Measurements from ENCODE around the gene CCDC149. TPM values are rescaled to one million over a fixed set of nuclear protein-coding genes. Genes with fewer than 3 reads are reported as not detected.

The CCDC149 gene
- total RNA-seq, 2 experiments from 2014 or later, result 0.25 to 0.69 TPM

- H3K9me3 ChIP-seq (ENCODE audit: control insufficient read depth in 1 of 2, insufficient read depth in 1 of 2, low read length in 2 of 2), result peaks cover 0 to 5% of the 10 kb centered on the region in 2 experiments
- Mint-ChIP-seq H3K27ac (no peak overlapping the region), H3K9me3 (no peaks in the 10 kb centered on the region), H3K27me3 (peaks cover 12% of the 10 kb centered on the region), H3K4me1 (ENCODE audit: low read depth) (no peaks in the 10 kb centered on the region), H3K4me3 (no peak overlapping the region), H3K36me3 (ENCODE audit: low read depth) (no peaks in the 10 kb centered on the region)
- no peak for ATAC-seq (ENCODE audit: poor library complexity)
- no peak overlapping the region for H3K27ac ChIP-seq (ENCODE audit: low read depth in 1 of 2, low read length in 2 of 2)
- TF ChIP-seq CTCF (IDR thresholded peaks at IDR 0.05), result no peak
- intact Hi-C loops (cut with DNase I, micrococcal nuclease), result no loop called here
- CTCF ChIA-PET, result no interaction called here
- POLR2A ChIA-PET, result no interaction called here
- H3K4me3 ChIP-seq (ENCODE audit: low read length), result no peak overlapping the region
- no peaks in the 10 kb centered on the region for H3K27me3 ChIP-seq (ENCODE audit: control insufficient read depth in 1 of 2, insufficient read depth in 2 of 2, low read length in 2 of 2)
- no peak for DNase-seq
- H3K36me3 ChIP-seq (ENCODE audit: insufficient read depth, low read length), result no peaks in the 10 kb centered on the region
- H3K4me1 ChIP-seq (ENCODE audit: insufficient read depth, low read length), result no peaks in the 10 kb centered on the region
These were observed 137.1 kb downstream of the CCDC149 start for GRCh38 chr4:24775750-24776149.

GRCh38 chr4:24775032-24775605, 137.7 kb downstream of the CCDC149 start:
- Mint-ChIP-seq H3K9me3 (no peaks in the 10 kb centered on the region), H3K4me1 (ENCODE audit: low read depth) (no peaks in the 10 kb centered on the region), H3K4me3 (no peak overlapping the region), H3K36me3 (ENCODE audit: low read depth) (no peaks in the 10 kb centered on the region), H3K27me3 (peaks cover 9% of the 10 kb centered on the region), H3K27ac (no peak overlapping the region)
- DNase-seq, result no peak
- ChIA-PET CTCF (no interaction called here), POLR2A (no interaction called here)
- no peak for ATAC-seq (ENCODE audit: poor library complexity)
- peaks cover 0 to 5% of the 10 kb centered on the region in 2 experiments for H3K9me3 ChIP-seq (ENCODE audit: control insufficient read depth in 1 of 2, insufficient read depth in 1 of 2, low read length in 2 of 2)
- H3K4me1 ChIP-seq (ENCODE audit: insufficient read depth, low read length), result no peaks in the 10 kb centered on the region
- no peak overlapping the region for H3K4me3 ChIP-seq (ENCODE audit: low read length)
- no peaks in the 10 kb centered on the region for H3K27me3 ChIP-seq (ENCODE audit: control insufficient read depth in 1 of 2, insufficient read depth in 2 of 2, low read length in 2 of 2)
- intact Hi-C loops (cut with DNase I, micrococcal nuclease), result no loop called here
- H3K27ac ChIP-seq (ENCODE audit: low read depth in 1 of 2, low read length in 2 of 2), result no peak overlapping the region
- no peaks in the 10 kb centered on the region for H3K36me3 ChIP-seq (ENCODE audit: insufficient read depth, low read length)
- TF ChIP-seq CTCF (IDR thresholded peaks at IDR 0.05), result no peak

DNA sequence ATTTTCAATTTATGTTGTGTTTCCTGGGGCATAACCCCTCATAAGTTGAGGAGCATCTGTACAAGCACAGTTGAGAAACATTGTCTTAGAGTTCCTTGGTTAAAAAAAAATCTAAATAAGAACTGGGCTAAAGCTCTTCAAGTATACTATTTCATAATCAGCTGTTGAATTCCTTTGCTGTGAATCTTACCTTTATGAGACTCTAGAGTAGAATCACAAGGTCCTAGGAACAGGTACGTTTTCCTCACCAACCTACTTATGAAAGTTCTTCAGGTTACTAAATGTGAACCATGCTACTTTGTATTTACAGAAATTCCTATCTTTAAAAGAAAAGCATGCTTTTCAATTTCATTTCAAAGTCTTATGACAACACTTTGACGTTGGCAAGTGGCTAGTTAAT, 138.4 kb downstream of the CCDC149 start:
- Mint-ChIP-seq H3K36me3 (ENCODE audit: low read depth) (no peaks in the 10 kb centered on the region), H3K27ac (no peak overlapping the region), H3K27me3 (peaks cover 6% of the 10 kb centered on the region), H3K4me1 (ENCODE audit: low read depth) (no peaks in the 10 kb centered on the region), H3K9me3 (no peaks in the 10 kb centered on the region), H3K4me3 (no peak overlapping the region)
- POLR2A ChIA-PET, result no interaction called here
- no peak for TF ChIP-seq CTCF (IDR thresholded peaks at IDR 0.05)
- intact Hi-C loops (cut with DNase I, micrococcal nuclease), result no loop called here
- no peaks in the 10 kb centered on the region for H3K36me3 ChIP-seq (ENCODE audit: insufficient read depth, low read length)
- H3K27me3 ChIP-seq (ENCODE audit: control insufficient read depth in 1 of 2, insufficient read depth in 2 of 2, low read length in 2 of 2), result no peaks in the 10 kb centered on the region
- H3K9me3 ChIP-seq (ENCODE audit: control insufficient read depth in 1 of 2, insufficient read depth in 1 of 2, low read length in 2 of 2), result peaks cover 0 to 5% of the 10 kb centered on the region in 2 experiments
- no peak for ATAC-seq (ENCODE audit: poor library complexity)
- CTCF ChIA-PET, result no interaction called here
- no peak for DNase-seq
- H3K4me3 ChIP-seq (ENCODE audit: low read length), result no peak overlapping the region
- no peaks in the 10 kb centered on the region for H3K4me1 ChIP-seq (ENCODE audit: insufficient read depth, low read length)
- H3K27ac ChIP-seq (ENCODE audit: low read depth in 1 of 2, low read length in 2 of 2), result no peak overlapping the region

Measured in CD4-positive, alpha-beta T cell (primary cell).